Measurements from ENCODE around the gene C5AR2.

DNA sequence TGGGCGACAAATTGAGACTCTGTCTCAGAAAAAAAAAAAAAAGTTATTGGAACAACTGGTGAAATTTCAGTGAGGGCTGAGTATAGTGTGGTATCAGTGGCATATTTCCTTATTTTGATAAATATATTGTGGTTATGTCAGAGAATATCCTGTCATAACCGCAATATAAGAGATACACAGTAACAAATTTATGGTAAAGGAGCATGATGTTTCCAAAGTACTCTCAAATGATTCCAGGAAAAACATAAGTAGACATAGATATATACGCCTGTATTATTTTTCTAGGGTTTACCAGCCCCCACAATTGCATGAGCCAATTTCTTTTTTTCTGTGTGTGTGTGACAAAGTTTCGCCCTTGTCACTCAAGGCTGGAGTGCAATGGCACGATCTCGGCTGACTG lies 28.0 kb upstream of the C5AR2 start:
- TF ChIP-seq, protein P1, sequence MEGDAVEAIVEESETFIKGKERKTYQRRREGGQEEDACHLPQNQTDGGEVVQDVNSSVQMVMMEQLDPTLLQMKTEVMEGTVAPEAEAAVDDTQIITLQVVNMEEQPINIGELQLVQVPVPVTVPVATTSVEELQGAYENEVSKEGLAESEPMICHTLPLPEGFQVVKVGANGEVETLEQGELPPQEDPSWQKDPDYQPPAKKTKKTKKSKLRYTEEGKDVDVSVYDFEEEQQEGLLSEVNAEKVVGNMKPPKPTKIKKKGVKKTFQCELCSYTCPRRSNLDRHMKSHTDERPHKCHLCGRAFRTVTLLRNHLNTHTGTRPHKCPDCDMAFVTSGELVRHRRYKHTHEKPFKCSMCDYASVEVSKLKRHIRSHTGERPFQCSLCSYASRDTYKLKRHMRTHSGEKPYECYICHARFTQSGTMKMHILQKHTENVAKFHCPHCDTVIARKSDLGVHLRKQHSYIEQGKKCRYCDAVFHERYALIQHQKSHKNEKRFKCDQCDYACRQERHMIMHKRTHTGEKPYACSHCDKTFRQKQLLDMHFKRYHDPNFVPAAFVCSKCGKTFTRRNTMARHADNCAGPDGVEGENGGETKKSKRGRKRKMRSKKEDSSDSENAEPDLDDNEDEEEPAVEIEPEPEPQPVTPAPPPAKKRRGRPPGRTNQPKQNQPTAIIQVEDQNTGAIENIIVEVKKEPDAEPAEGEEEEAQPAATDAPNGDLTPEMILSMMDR (IDR thresholded peaks at IDR 0.05): no peak
- no peak for TF ChIP-seq POLR2A (IDR thresholded peaks at IDR 0.05)
